ENCODE measurements around the gene MPPED2. TPM values are rescaled to one million over a fixed set of nuclear protein-coding genes. Genes with fewer than 3 reads are reported as not detected.

Gene MPPED2
- polyA plus RNA-seq, 3 donors: 0.29 to 0.59 (median 0.52) TPM

- Mint-ChIP-seq H3K36me3 (no peaks in the 10 kb centered on the region), H3K4me3 (no peak overlapping the region), H3K27me3 (ENCODE audit: low read depth in 3 of 3) (peaks cover 0 to 4% (median 4%) of the 10 kb centered on the region in 3 donors), H3K4me1 (no peaks in the 10 kb centered on the region), H3K27ac (no peak overlapping the region), H3K9me3 (peaks cover 0 to 1% (median 0%) of the 10 kb centered on the region in 7 donors)
- Histone ChIP-seq H3K4me2 (replicated peaks; ENCODE audit: extremely low read depth, low read length, poor library complexity, severe bottlenecking) (no peak overlapping the region), H3K27ac (ENCODE audit: low read depth in 1 of 2, low read length in 2 of 2) (no peak overlapping the region), H3K4me3 (replicated peaks in 1 of 3; ENCODE audit: low read depth in 2 of 3, low read length in 3 of 3) (no peak overlapping the region), H2AFZ (ENCODE audit: insufficient read depth, low read depth, low read length, poor library complexity, severe bottlenecking) (no peak overlapping the region), H4K20me1 (ENCODE audit: insufficient read depth, low read length) (no peaks in the 10 kb centered on the region), H3K27me3 (ENCODE audit: control insufficient read depth in 2 of 2, insufficient read depth in 2 of 2, low read length in 2 of 2) (no peaks in the 10 kb centered on the region), H3K79me2 (ENCODE audit: insufficient read depth, low read length) (no peaks in the 10 kb centered on the region), H3K9me3 (replicated peaks in 1 of 2; ENCODE audit: control insufficient read depth in 1 of 2, insufficient read depth in 1 of 2, low read length in 2 of 2) (no peaks in the 10 kb centered on the region), H3K4me1 (ENCODE audit: control insufficient read depth in 1 of 2, insufficient read depth in 2 of 2, low read length in 2 of 2) (no peaks in the 10 kb centered on the region), H3K9ac (ENCODE audit: insufficient read depth, low read length, poor library complexity, severe bottlenecking) (no peak overlapping the region), H3K36me3 (replicated peaks in 1 of 2; ENCODE audit: control insufficient read depth in 1 of 2, insufficient read depth in 2 of 2, low read length in 2 of 2) (no peaks in the 10 kb centered on the region)
- intact Hi-C loops (cut with micrococcal nuclease): no loop called here
- no peak for DNase-seq
- no peak for TF ChIP-seq CTCF (IDR thresholded peaks at IDR 0.05)
- WGBS (ENCODE audit: insufficient coverage): 67% methylated on average over 1 of the region's 2 CpGs
Measured at GRCh38 chr11:30465192-30465591, 121.0 kb downstream of the MPPED2 start.

- no peaks in the 10 kb centered on the region for H3K4me1 Mint-ChIP-seq
- H3K4me1 ChIP-seq (ENCODE audit: control insufficient read depth in 1 of 2, insufficient read depth in 2 of 2, low read length in 2 of 2): no peaks in the 10 kb centered on the region
- no peak overlapping the region for H2AFZ ChIP-seq (ENCODE audit: insufficient read depth, low read depth, low read length, poor library complexity, severe bottlenecking)
- H3K9me3 ChIP-seq (replicated peaks in 1 of 2; ENCODE audit: control insufficient read depth in 1 of 2, insufficient read depth in 1 of 2, low read length in 2 of 2): no peaks in the 10 kb centered on the region
- peaks cover 0 to 2% (median 0%) of the 10 kb centered on the region in 7 donors for H3K9me3 Mint-ChIP-seq
- WGBS (ENCODE audit: insufficient coverage): no CpG with 5 or more reads among the region's 2 CpGs
- no peaks in the 10 kb centered on the region for H4K20me1 ChIP-seq (ENCODE audit: insufficient read depth, low read length)
- TF ChIP-seq CTCF (IDR thresholded peaks at IDR 0.05): no peak
- no peaks in the 10 kb centered on the region for H3K79me2 ChIP-seq (ENCODE audit: insufficient read depth, low read length)
- H3K27me3 Mint-ChIP-seq (ENCODE audit: low read depth in 3 of 3): peaks cover 0 to 8% (median 2%) of the 10 kb centered on the region in 3 donors
- no peak overlapping the region for H3K4me2 ChIP-seq (replicated peaks; ENCODE audit: extremely low read depth, low read length, poor library complexity, severe bottlenecking)
- H3K27me3 ChIP-seq (ENCODE audit: control insufficient read depth in 2 of 2, insufficient read depth in 2 of 2, low read length in 2 of 2): no peaks in the 10 kb centered on the region
- H3K27ac Mint-ChIP-seq: no peak overlapping the region
- H3K4me3 ChIP-seq (replicated peaks in 1 of 3; ENCODE audit: low read depth in 2 of 3, low read length in 3 of 3): no peak overlapping the region
- H3K4me3 Mint-ChIP-seq: no peak overlapping the region
- H3K9ac ChIP-seq (ENCODE audit: insufficient read depth, low read length, poor library complexity, severe bottlenecking): no peak overlapping the region
- no peaks in the 10 kb centered on the region for H3K36me3 ChIP-seq (replicated peaks in 1 of 2; ENCODE audit: control insufficient read depth in 1 of 2, insufficient read depth in 2 of 2, low read length in 2 of 2)
- H3K27ac ChIP-seq (ENCODE audit: low read depth in 1 of 2, low read length in 2 of 2): no peak overlapping the region
- H3K36me3 Mint-ChIP-seq: no peaks in the 10 kb centered on the region
- intact Hi-C loops (cut with micrococcal nuclease): no loop called here
- DNase-seq: no peak
Measured at GRCh38 chr11:30463266-30463665, 122.9 kb downstream of the MPPED2 start.

Measured in CD14-positive monocyte (primary cell).